Heart right ventricle (tissue), 16 donors: ENCODE measurements around the gene HESX1. TPM values are rescaled to one million over a fixed set of nuclear protein-coding genes. Genes with fewer than 3 reads are reported as not detected.

Experiments used
- ATAC-seq, 8 donors: fragments of 200-7000 bp; cut with Tn5 transposase; one replicate each; pipeline ENCODE4 v1.9.1; 2020; ENCODE audit warnings: mild to moderate bottlenecking in 8 of 8, moderate library complexity in 8 of 8, moderate number of reproducible peaks in 1 of 8
- DNase-seq, 2 donors: peaks; one replicate each; pipeline ENCODE4 v3.0.0-alpha.2; 2020
- H3K27ac ChIP-seq, 10 donors: fragments of 200-600 bp; sonication (generic) in 2 of 10; one replicate each; pipeline versions ENCODE4 v1.5.0 to v1.8.0; 2020 to 2022; ENCODE audit warnings: mild to moderate bottlenecking in 3 of 10
- H3K27me3 ChIP-seq, 7 donors: fragments of 200-600 bp; one replicate each; pipeline ENCODE4 v1.8.0; 2021 to 2022; ENCODE audit warnings: mild to moderate bottlenecking in 2 of 7
- H3K36me3 ChIP-seq, 9 donors: fragments of 200-600 bp; sonication (generic) in 1 of 9; one replicate each; pipeline versions ENCODE4 v1.5.0 to v1.8.0; 2020 to 2022; ENCODE audit warnings: mild to moderate bottlenecking in 2 of 9
- H3K4me1 ChIP-seq, 9 donors: fragments of 200-600 bp; sonication (generic) in 1 of 9; one replicate each; pipeline versions ENCODE4 v1.5.0 to v1.8.0; 2020 to 2022; ENCODE audit warnings: mild to moderate bottlenecking in 4 of 9
- H3K4me3 ChIP-seq, 10 donors: fragments of 200-600 bp; sonication (generic) in 2 of 10; one replicate each; pipeline versions ENCODE4 v1.5.0 to v1.8.0; 2020 to 2022; ENCODE audit warnings: mild to moderate bottlenecking in 7 of 10, moderate library complexity in 2 of 10
- H3K9me3 ChIP-seq, 11 donors: fragments of 200-600 bp in 10 of 11; sonication (generic) in 2 of 11; one replicate each; pipeline versions ENCODE4 v1.5.0 to v1.8.0; 2013 to 2022; ENCODE audit warnings: mild to moderate bottlenecking in 2 of 11, control low read depth in 1 of 11, moderate library complexity in 1 of 11
- CTCF ChIP-seq, 9 donors: fragments of 200-600 bp; sonication (generic) in 2 of 9; IDR thresholded peaks; one replicate each; pipeline versions ENCODE4 v1.5.0 to v1.8.0; 2021 to 2022; ENCODE audit warnings: antibody characterized with exemption in 9 of 9, mild to moderate bottlenecking in 5 of 9, moderate library complexity in 1 of 9
- WGBS, 2 donors: extraction: QIAGEN DNeasy Blood & Tissue Kit; methylation state at CpG; one replicate each; pipeline ENCODE4 v1.1.7; 2013; ENCODE audit warnings: inconsistent platforms in 1 of 2; 5-methylcytosine and 5-hydroxymethylcytosine counted together
- intact Hi-C, 10 donors: fragments of 100-400 bp; cut with DNase I; formaldehyde crosslinking; loops; one replicate each; pipeline versions ENCODE4 v1.11.1 to v1.14.2; 2022
- polyA plus RNA-seq, 2 donors: library from polyadenylated mRNA; stranded (reverse); fragments of 200-250 nt; gene quantifications; one replicate each; pipeline ENCODE4 v1.2.3, GENCODE V29; 2013
- total RNA-seq, 10 donors: library from RNA; stranded (reverse); fragmentation: NEBNext Ultra II Directional in 3 of 10; extraction: Animal tissue kit (Norgen Biotek cat#: 25700) in 3 of 10; gene quantifications; one replicate each; pipeline versions ENCODE4 v1.2.1 to v1.2.4, GENCODE V29; 2021 to 2023
- donor health status: Arrhythmogenic right ventricular cardiomyopathy.
- donor health status: ischemic (EF 13 %, LVEDD 7.1; RV severe dilation, severe dysfunction).
- donor health status: healthy with polysubstance abuse.
- donor health status: DM: no; HTN: yes; CAD: no.
- donor health status: DM: no; HTN: no; CAD: no.
- donor health status: ischemic (EF 25% LVEDD 6.9; RV normal size, moderate dysfunction).
- donor health status: ischemic (EF 25% LVEDD 5.7; RV mildly dilated, moderate dysfunction).
- donor health status: healthy.
- donor health status: DM: yes; HTN: yes; CAD: no.
- donor health status: Ischemic cardiomyopathy.
- donor health status: ischemic (EF 35%, LVEDD 5.7; RV mildly dilated, moderate dysfunction).
- donor health status: nonischemic (EF 11% LVEDD 7.7; RV severe dilation, severe dysfunction).
- donor health status: DM: yes; HTN: yes; CAD: no.
- donor health status: PGD.
- donor health status: ischemic (EF 29% LVEDD 5.4; RV normal size, mild dysfunction).
- donor health status: nonischemic (EF 23%, LVEDD 6.1; RV moderate dilation, normal function).

The HESX1 gene
- total and polyA plus RNA-seq, 12 donors, result 0.22 to 1.5 (median 0.54) TPM; not detected in 4

- no peak for DNase-seq
- intact Hi-C loops, result no loop called here
- ATAC-seq, result no peak
- Histone ChIP-seq H3K36me3 (no peaks in the 10 kb centered on the region), H3K27me3 (peaks cover 0 to 16% (median 0%) of the 10 kb centered on the region in 7 donors), H3K4me1 (no peaks in the 10 kb centered on the region), H3K27ac (no peak overlapping the region), H3K4me3 (no peak overlapping the region), H3K9me3 (no peaks in the 10 kb centered on the region)
- no peak for TF ChIP-seq CTCF (IDR thresholded peaks at IDR 0.05)
- WGBS, 2 donors, result 95 to 98% methylated on average over 3 of the region's 3 CpGs
Observed at GRCh38 chr3:57192028-57192427, 7.8 kb downstream of the HESX1 start.

- Histone ChIP-seq H3K27me3 (peaks cover 0 to 3% (median 0%) of the 10 kb centered on the region in 7 donors), H3K36me3 (no peaks in the 10 kb centered on the region), H3K4me1 (no peaks in the 10 kb centered on the region), H3K9me3 (no peaks in the 10 kb centered on the region), H3K4me3 (no peak overlapping the region), H3K27ac (no peak overlapping the region)
- no peak for TF ChIP-seq CTCF (IDR thresholded peaks at IDR 0.05)
- intact Hi-C loops, result no loop called here
- 54 to 68% methylated on average over 6 of the region's 6 CpGs for WGBS, 2 donors
- ATAC-seq (no peak), DNase-seq (no peak)
Observed at GRCh38 chr3:57184526-57184925, 15.3 kb downstream of the HESX1 start.

- no peak overlapping the region for H3K4me3 ChIP-seq
- ATAC-seq (peak in 1 of 8 donors; percentile 31), DNase-seq (no peak)
- TF ChIP-seq CTCF (IDR thresholded peaks at IDR 0.05), result peak in 7 of 9 donors; percentile 25 to 38 (median 34)
- no peaks in the 10 kb centered on the region for H3K4me1 ChIP-seq
- intact Hi-C loops, result loop anchor here in 4 of 10 donors (5.0 to 10.0 kb wide), 3 partner anchors 38 to 255 kb away; partner anchors contain the start of gene APPL1 (in 1 of the 4)
- no peaks in the 10 kb centered on the region for H3K36me3 ChIP-seq
- no peaks in the 10 kb centered on the region for H3K9me3 ChIP-seq
- H3K27me3 ChIP-seq, result peaks cover 0 to 5% (median 0%) of the 10 kb centered on the region in 7 donors
- H3K27ac ChIP-seq, result no peak overlapping the region
- WGBS, 2 donors, result 78 to 85% methylated on average over 5 of the region's 5 CpGs
Observed at GRCh38 chr3:57179580-57180410, 20.0 kb downstream of the HESX1 start.

GRCh38 chr3:57176045-57176444 lies 23.7 kb downstream of the HESX1 start:
- no peak for ATAC-seq
- 60 to 72% methylated on average over 1 of the region's 1 CpG for WGBS, 2 donors

More at GRCh38 chr3:57176045-57176444, 23.7 kb downstream of the HESX1 start:
- intact Hi-C loops, result loop anchor here in 4 of 10 donors (5.0 to 10.0 kb wide), 3 partner anchors 41 to 259 kb away; partner anchors contain the start of gene APPL1 (in 1 of the 4)
- Histone ChIP-seq H3K4me3 (no peak overlapping the region), H3K27ac (no peak overlapping the region), H3K9me3 (no peaks in the 10 kb centered on the region), H3K27me3 (peaks cover 0 to 5% (median 0%) of the 10 kb centered on the region in 7 donors), H3K36me3 (no peaks in the 10 kb centered on the region), H3K4me1 (no peaks in the 10 kb centered on the region)
- TF ChIP-seq CTCF (IDR thresholded peaks at IDR 0.05), result no peak
- no peak for DNase-seq
